ENCODE data around the gene UGDH. TPM values are rescaled to one million over a fixed set of nuclear protein-coding genes. Genes with fewer than 3 reads are reported as not detected.
"Not testable (repeated sequence)": the region's sequence is repeated elsewhere in the genome, so short reads cannot be mapped to it uniquely, and the experiment has no call there.

The UGDH gene
- total RNA-seq, 2 experiments from 2014 or later, result 16.9 to 18.8 TPM

- ChIA-PET POLR2A (no interaction called here), CTCF (no interaction called here)
- H3K4me1 Mint-ChIP-seq, result no peaks in the 10 kb centered on the region
- H3K27ac Mint-ChIP-seq, result no peak overlapping the region
- no peaks in the 10 kb centered on the region for H3K9me3 Mint-ChIP-seq
- peaks cover 4% of the 10 kb centered on the region for H3K36me3 Mint-ChIP-seq (ENCODE audit: low read depth)
- H3K4me3 Mint-ChIP-seq, result no peak overlapping the region
- DNase-seq, result no peak
- no peaks in the 10 kb centered on the region for H3K27me3 Mint-ChIP-seq
Measured at GRCh38 chr4:39476187-39476895, 50.9 kb downstream of the UGDH start.

- Mint-ChIP-seq H3K27me3 (no peaks in the 10 kb centered on the region), H3K9me3 (no peaks in the 10 kb centered on the region), H3K36me3 (ENCODE audit: low read depth) (peaks cover 12% of the 10 kb centered on the region), H3K4me1 (peaks cover 6% of the 10 kb centered on the region), H3K4me3 (no peak overlapping the region), H3K27ac (no peak overlapping the region)
- ChIA-PET POLR2A (no interaction called here), CTCF (no interaction called here)
- DNase-seq, result no peak
Measured at GRCh38 chr4:39472396-39472795, 54.8 kb downstream of the UGDH start.

- POLR2A ChIA-PET, result interaction anchor here (3.8 kb wide), 1 partner anchor 11 kb away, joined by 24 read pairs; the partner anchor contains the start of genes LIAS and RPL9
- Mint-ChIP-seq H3K27me3 (no peaks in the 10 kb centered on the region), H3K4me3 (no peak overlapping the region), H3K9me3 (no peaks in the 10 kb centered on the region), H3K36me3 (ENCODE audit: low read depth) (peaks cover 14% of the 10 kb centered on the region), H3K27ac (no peak overlapping the region), H3K4me1 (peaks cover 6% of the 10 kb centered on the region)
- no peak for DNase-seq
- CTCF ChIA-PET, result interaction anchor here (2.1 to 2.3 kb wide), 2 partner anchors 11 to 505 kb away, joined by 11 to 28 read pairs; partner anchors contain the start of genes LIAS and RPL9
Measured at GRCh38 chr4:39470402-39470801, 56.8 kb downstream of the UGDH start.

GRCh38 chr4:39469429-39470077 lies 57.7 kb downstream of the UGDH start:
- Mint-ChIP-seq H3K36me3 (ENCODE audit: low read depth) (peaks cover 20% of the 10 kb centered on the region), H3K4me3 (no peak overlapping the region), H3K4me1 (peaks cover 12% of the 10 kb centered on the region), H3K9me3 (no peaks in the 10 kb centered on the region), H3K27me3 (no peaks in the 10 kb centered on the region), H3K27ac (peak overlapping the region; percentile 38)
- DNase-seq, result no peak
- ChIA-PET POLR2A (interaction anchor here (0.6 to 3.8 kb wide), 11 partner anchors 11 to 587 kb away, joined by 3 to 24 read pairs (median 3); partner anchors contain the start of genes LIAS, N4BP2, PDS5A and RPL9), CTCF (interaction anchor here (0.7 to 2.3 kb wide), 24 partner anchors 10 to 710 kb away, joined by 3 to 28 read pairs (median 5); partner anchors contain the start of genes LIAS, PDS5A, RPL9 and SMIM14)

GRCh38 chr4:39467464-39467863 lies 59.8 kb downstream of the UGDH start:
- peaks cover 25% of the 10 kb centered on the region for H3K36me3 Mint-ChIP-seq (ENCODE audit: low read depth)
- H3K27me3 Mint-ChIP-seq, result no peaks in the 10 kb centered on the region
- DNase-seq, result no peak
- H3K4me1 Mint-ChIP-seq, result peaks cover 13% of the 10 kb centered on the region
- H3K27ac Mint-ChIP-seq, result no peak overlapping the region
- no peaks in the 10 kb centered on the region for H3K9me3 Mint-ChIP-seq
- POLR2A ChIA-PET, result interaction anchor here (1.2 to 1.3 kb wide), 2 partner anchors 9 to 230 kb away, joined by 3 to 4 read pairs; partner anchors contain the start of gene UBE2K
- CTCF ChIA-PET, result no interaction called here
- no peak overlapping the region for H3K4me3 Mint-ChIP-seq

GRCh38 chr4:39466747-39467146 lies 60.5 kb downstream of the UGDH start:
- DNase-seq, result no peak
- peaks cover 25% of the 10 kb centered on the region for H3K36me3 Mint-ChIP-seq (ENCODE audit: low read depth)
- H3K4me3 Mint-ChIP-seq, result no peak overlapping the region
- no peaks in the 10 kb centered on the region for H3K27me3 Mint-ChIP-seq
- ChIA-PET POLR2A (interaction anchor here (1.1 to 1.3 kb wide), 3 partner anchors 9 to 231 kb away, joined by 3 to 4 read pairs (median 3); partner anchors contain the start of gene UBE2K), CTCF (no interaction called here)
- peaks cover 13% of the 10 kb centered on the region for H3K4me1 Mint-ChIP-seq
- no peak overlapping the region for H3K27ac Mint-ChIP-seq
- no peaks in the 10 kb centered on the region for H3K9me3 Mint-ChIP-seq

GRCh38 chr4:39464886-39465501 lies 62.2 kb downstream of the UGDH start:
- ChIA-PET CTCF (interaction anchor here (0.6 kb wide), 1 partner anchor 420 kb away, joined by 5 read pairs; no protein-coding TSS in a partner anchor), POLR2A (interaction anchor here (1.5 kb wide), 1 partner anchor 511 kb away, joined by 3 read pairs; no protein-coding TSS in a partner anchor)
- Mint-ChIP-seq H3K36me3 (ENCODE audit: low read depth) (peaks cover 18% of the 10 kb centered on the region), H3K27me3 (no peaks in the 10 kb centered on the region), H3K9me3 (no peaks in the 10 kb centered on the region), H3K4me3 (no peak overlapping the region), H3K4me1 (peaks cover 26% of the 10 kb centered on the region), H3K27ac (no peak overlapping the region)
- no peak for DNase-seq

GRCh38 chr4:39458505-39459300 lies 68.5 kb downstream of the UGDH start, which contains the start of the genes LIAS and RPL9:
Gene LIAS, plus strand, starts transcription at chr4:39459056. Its CDS starts 62 bp downstream, at chr4:39459118.
Gene RPL9, minus strand, starts transcription at chr4:39458922. Its CDS starts 483 bp downstream, at chr4:39458439.
- no peaks in the 10 kb centered on the region for H3K9me3 Mint-ChIP-seq
- peak within 1 kb of the TSS; percentile 95 for H3K27ac Mint-ChIP-seq
- H3K4me3 Mint-ChIP-seq, result peak within 1 kb of the TSS; percentile 92
- no peaks in the 10 kb centered on the region for H3K27me3 Mint-ChIP-seq
- H3K36me3 Mint-ChIP-seq (ENCODE audit: low read depth), result peaks cover 51% of the 10 kb centered on the region
- CTCF ChIA-PET, result interaction anchor here (1.2 to 3.8 kb wide), 3 partner anchors 11 to 520 kb away, joined by 3 to 28 read pairs (median 3); no protein-coding TSS in a partner anchor
- DNase-seq, result peak; percentile 95
- peaks cover 46% of the 10 kb centered on the region for H3K4me1 Mint-ChIP-seq
- POLR2A ChIA-PET, result interaction anchor here (0.7 to 6.4 kb wide), 30 partner anchors 8 to 741 kb away, joined by 3 to 73 read pairs (median 4); partner anchors contain the start of genes N4BP2, PDS5A, RFC1 and SMIM14

- H3K9me3 Mint-ChIP-seq, DNase-seq, H3K27me3 Mint-ChIP-seq: not testable (repeated sequence)
- ChIA-PET CTCF (interaction anchor here (0.6 to 3.8 kb wide), 4 partner anchors 10 to 773 kb away, joined by 3 to 28 read pairs (median 3); no protein-coding TSS in a partner anchor), POLR2A (interaction anchor here (0.7 to 6.4 kb wide), 24 partner anchors 8 to 599 kb away, joined by 3 to 73 read pairs (median 4); partner anchors contain the start of genes N4BP2, PDS5A, RFC1 and SMIM14)
- H3K36me3 Mint-ChIP-seq (ENCODE audit: low read depth), result peaks cover 51% of the 10 kb centered on the region
- H3K27ac Mint-ChIP-seq, result peak overlapping the region; percentile 95
- H3K4me1 Mint-ChIP-seq, result peaks cover 48% of the 10 kb centered on the region
- peak overlapping the region; percentile 92 for H3K4me3 Mint-ChIP-seq
Measured at GRCh38 chr4:39458161-39458504, 69.1 kb downstream of the UGDH start.

- peaks cover 61% of the 10 kb centered on the region for H3K36me3 Mint-ChIP-seq (ENCODE audit: low read depth)
- H3K4me3 Mint-ChIP-seq, result peak overlapping the region; percentile 92
- peaks cover 48% of the 10 kb centered on the region for H3K4me1 Mint-ChIP-seq
- H3K9me3 Mint-ChIP-seq, result no peaks in the 10 kb centered on the region
- ChIA-PET CTCF (interaction anchor here (0.9 to 1.2 kb wide), 2 partner anchors 10 to 55 kb away, joined by 3 to 5 read pairs; no protein-coding TSS in a partner anchor), POLR2A (interaction anchor here (1.0 to 6.4 kb wide), 10 partner anchors 9 to 600 kb away, joined by 4 to 73 read pairs (median 18); partner anchors contain the start of genes N4BP2, RFC1, SMIM14 and UBE2K)
- H3K27ac Mint-ChIP-seq, result peak overlapping the region; percentile 49
- no peak for DNase-seq
- no peaks in the 10 kb centered on the region for H3K27me3 Mint-ChIP-seq
Measured at GRCh38 chr4:39456946-39457763, 70.1 kb downstream of the UGDH start.

GRCh38 chr4:39455486-39455885 lies 71.8 kb downstream of the UGDH start:
- POLR2A ChIA-PET, result interaction anchor here (1.0 to 6.4 kb wide), 5 partner anchors 8 to 91 kb away, joined by 3 to 73 read pairs (median 3); partner anchors contain the start of gene RFC1
- no peak for DNase-seq
- H3K27ac Mint-ChIP-seq, result no peak overlapping the region
- H3K4me1 Mint-ChIP-seq, result peaks cover 40% of the 10 kb centered on the region
- H3K27me3 Mint-ChIP-seq, result no peaks in the 10 kb centered on the region
- CTCF ChIA-PET, result interaction anchor here (0.7 to 1.6 kb wide), 3 partner anchors 14 to 595 kb away, joined by 3 to 4 read pairs (median 3); partner anchors contain the start of gene UBE2K
- no peak overlapping the region for H3K4me3 Mint-ChIP-seq
- no peaks in the 10 kb centered on the region for H3K9me3 Mint-ChIP-seq
- H3K36me3 Mint-ChIP-seq (ENCODE audit: low read depth), result peaks cover 76% of the 10 kb centered on the region
